Measurements from ENCODE around the gene NUDT22.

GRCh38 chr11:64264371-64264852 is 38.3 kb downstream of the NUDT22 start:
- TF ChIP-seq CTCF (IDR thresholded peaks at IDR 0.05; ENCODE audit: insufficient read depth, low read length, poor library complexity, severe bottlenecking) (no peak), EZH2phosphoT487 (conservative IDR thresholded peaks at IDR 0.05; ENCODE audit: low read length) (no peak)
